ENCODE results near the gene C10orf62. TPM values are rescaled to one million over a fixed set of nuclear protein-coding genes. Genes with fewer than 3 reads are reported as not detected.

Gene C10orf62
- total RNA-seq, 1 experiment from 2014 or later: not detected

DNA sequence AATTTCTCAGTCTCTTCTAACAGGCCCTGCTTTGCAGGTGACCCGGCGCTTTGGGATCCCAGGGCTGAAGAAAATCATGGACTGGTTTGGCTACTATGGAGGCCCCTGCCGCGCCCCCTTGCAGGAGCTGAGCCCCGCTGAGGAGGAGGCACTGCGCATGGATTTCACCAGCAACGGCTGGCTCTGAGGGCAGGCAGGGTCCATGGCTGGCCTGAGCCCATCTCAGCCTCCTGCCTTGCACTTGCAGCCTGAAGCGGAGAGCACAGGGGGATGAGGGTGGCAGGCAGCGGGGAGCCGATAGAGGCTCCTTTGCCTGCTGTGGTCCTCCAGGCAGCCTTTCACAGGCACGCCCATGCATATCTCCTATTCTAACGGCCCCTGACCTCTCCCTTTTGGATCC, 22.0 kb downstream of the C10orf62 start:
- CTCF ChIA-PET: interaction anchor here (0.9 to 1.8 kb wide), 2 partner anchors 37 to 39 kb away, joined by 4 to 23 read pairs; partner anchors contain the start of gene ANKRD2
- intact Hi-C loops (cut with micrococcal nuclease; ENCODE audit: unreplicated experiment): no loop called here
- no peak overlapping the region for H3K4me3 ChIP-seq (ENCODE audit: low read depth in 2 of 2, low read length in 2 of 2)
- TF ChIP-seq POLR2AphosphoS5 (IDR thresholded peaks at IDR 0.05; ENCODE audit: low read depth, low read length): no peak
- TF ChIP-seq, protein P1, sequence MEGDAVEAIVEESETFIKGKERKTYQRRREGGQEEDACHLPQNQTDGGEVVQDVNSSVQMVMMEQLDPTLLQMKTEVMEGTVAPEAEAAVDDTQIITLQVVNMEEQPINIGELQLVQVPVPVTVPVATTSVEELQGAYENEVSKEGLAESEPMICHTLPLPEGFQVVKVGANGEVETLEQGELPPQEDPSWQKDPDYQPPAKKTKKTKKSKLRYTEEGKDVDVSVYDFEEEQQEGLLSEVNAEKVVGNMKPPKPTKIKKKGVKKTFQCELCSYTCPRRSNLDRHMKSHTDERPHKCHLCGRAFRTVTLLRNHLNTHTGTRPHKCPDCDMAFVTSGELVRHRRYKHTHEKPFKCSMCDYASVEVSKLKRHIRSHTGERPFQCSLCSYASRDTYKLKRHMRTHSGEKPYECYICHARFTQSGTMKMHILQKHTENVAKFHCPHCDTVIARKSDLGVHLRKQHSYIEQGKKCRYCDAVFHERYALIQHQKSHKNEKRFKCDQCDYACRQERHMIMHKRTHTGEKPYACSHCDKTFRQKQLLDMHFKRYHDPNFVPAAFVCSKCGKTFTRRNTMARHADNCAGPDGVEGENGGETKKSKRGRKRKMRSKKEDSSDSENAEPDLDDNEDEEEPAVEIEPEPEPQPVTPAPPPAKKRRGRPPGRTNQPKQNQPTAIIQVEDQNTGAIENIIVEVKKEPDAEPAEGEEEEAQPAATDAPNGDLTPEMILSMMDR (IDR thresholded peaks at IDR 0.05): no peak
- TF ChIP-seq, protein P2, sequence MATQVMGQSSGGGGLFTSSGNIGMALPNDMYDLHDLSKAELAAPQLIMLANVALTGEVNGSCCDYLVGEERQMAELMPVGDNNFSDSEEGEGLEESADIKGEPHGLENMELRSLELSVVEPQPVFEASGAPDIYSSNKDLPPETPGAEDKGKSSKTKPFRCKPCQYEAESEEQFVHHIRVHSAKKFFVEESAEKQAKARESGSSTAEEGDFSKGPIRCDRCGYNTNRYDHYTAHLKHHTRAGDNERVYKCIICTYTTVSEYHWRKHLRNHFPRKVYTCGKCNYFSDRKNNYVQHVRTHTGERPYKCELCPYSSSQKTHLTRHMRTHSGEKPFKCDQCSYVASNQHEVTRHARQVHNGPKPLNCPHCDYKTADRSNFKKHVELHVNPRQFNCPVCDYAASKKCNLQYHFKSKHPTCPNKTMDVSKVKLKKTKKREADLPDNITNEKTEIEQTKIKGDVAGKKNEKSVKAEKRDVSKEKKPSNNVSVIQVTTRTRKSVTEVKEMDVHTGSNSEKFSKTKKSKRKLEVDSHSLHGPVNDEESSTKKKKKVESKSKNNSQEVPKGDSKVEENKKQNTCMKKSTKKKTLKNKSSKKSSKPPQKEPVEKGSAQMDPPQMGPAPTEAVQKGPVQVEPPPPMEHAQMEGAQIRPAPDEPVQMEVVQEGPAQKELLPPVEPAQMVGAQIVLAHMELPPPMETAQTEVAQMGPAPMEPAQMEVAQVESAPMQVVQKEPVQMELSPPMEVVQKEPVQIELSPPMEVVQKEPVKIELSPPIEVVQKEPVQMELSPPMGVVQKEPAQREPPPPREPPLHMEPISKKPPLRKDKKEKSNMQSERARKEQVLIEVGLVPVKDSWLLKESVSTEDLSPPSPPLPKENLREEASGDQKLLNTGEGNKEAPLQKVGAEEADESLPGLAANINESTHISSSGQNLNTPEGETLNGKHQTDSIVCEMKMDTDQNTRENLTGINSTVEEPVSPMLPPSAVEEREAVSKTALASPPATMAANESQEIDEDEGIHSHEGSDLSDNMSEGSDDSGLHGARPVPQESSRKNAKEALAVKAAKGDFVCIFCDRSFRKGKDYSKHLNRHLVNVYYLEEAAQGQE (IDR thresholded peaks at IDR 0.05; ENCODE audit: insufficient read depth in 1 of 2, low read depth in 2 of 2, low read length in 1 of 2): no peak
- no peak for TF ChIP-seq TCF7L2 (IDR thresholded peaks at IDR 0.05; ENCODE audit: low read depth, low read length)
- no peak for TF ChIP-seq SIN3A (IDR thresholded peaks at IDR 0.05; ENCODE audit: borderline replicate concordance, insufficient read depth, low read depth, low read length)
- ATAC-seq (no peak), DNase-seq (ENCODE audit: low read depth, low spot score) (no peak)
- H3K36me3 ChIP-seq (ENCODE audit: control insufficient read depth, insufficient read depth, low read length): no peaks in the 10 kb centered on the region
- H3K4me1 ChIP-seq (ENCODE audit: control insufficient read depth, insufficient read depth, low read length): peaks cover 10% of the 10 kb centered on the region; the same call in 1 of the 2 replicates
- H3K9me3 ChIP-seq (ENCODE audit: control insufficient read depth, insufficient read depth, low read depth, low read length): no peaks in the 10 kb centered on the region
- no peaks in the 10 kb centered on the region for H3K27me3 ChIP-seq (ENCODE audit: control insufficient read depth, insufficient read depth, low read length)
- in situ Hi-C loops (cut with HindIII; ENCODE audit: low pct_unique_long_range_greater_than_20kb, low sequenced_read_pairs): no loop called here
- POLR2A ChIA-PET: no interaction called here
- H3K27ac ChIP-seq (ENCODE audit: low read length): peak overlapping the region; percentile 37; the same call in 1 of the 2 replicates
- BruUV-seq (replicated peaks): no TSS peak

- POLR2A ChIA-PET: no interaction called here
- CTCF ChIA-PET: interaction anchor here (0.9 to 1.8 kb wide), 4 partner anchors 17 to 148 kb away, joined by 4 to 23 read pairs (median 4); partner anchors contain the start of gene ANKRD2
- in situ Hi-C loops (cut with HindIII; ENCODE audit: low pct_unique_long_range_greater_than_20kb, low sequenced_read_pairs): no loop called here
- no peaks in the 10 kb centered on the region for H3K27me3 ChIP-seq (ENCODE audit: control insufficient read depth, insufficient read depth, low read length)
- no peak for TF ChIP-seq SIN3A (IDR thresholded peaks at IDR 0.05; ENCODE audit: borderline replicate concordance, insufficient read depth, low read depth, low read length)
- TF ChIP-seq, protein P2 (IDR thresholded peaks at IDR 0.05; ENCODE audit: insufficient read depth in 1 of 2, low read depth in 2 of 2, low read length in 1 of 2): no peak
- TF ChIP-seq TCF7L2 (IDR thresholded peaks at IDR 0.05; ENCODE audit: low read depth, low read length): no peak
- no peak for TF ChIP-seq POLR2AphosphoS5 (IDR thresholded peaks at IDR 0.05; ENCODE audit: low read depth, low read length)
- TF ChIP-seq, protein P1 (IDR thresholded peaks at IDR 0.05): no peak; the same call in 1 of the 2 replicates
- no peaks in the 10 kb centered on the region for H3K9me3 ChIP-seq (ENCODE audit: control insufficient read depth, insufficient read depth, low read depth, low read length)
- H3K4me3 ChIP-seq (ENCODE audit: low read depth in 2 of 2, low read length in 2 of 2): no peak overlapping the region
- intact Hi-C loops (cut with micrococcal nuclease; ENCODE audit: unreplicated experiment): loop anchor here (2.0 kb wide), 2 partner anchors 40 to 150 kb away; partner anchors contain the start of gene ANKRD2
- no peak overlapping the region for H3K27ac ChIP-seq (ENCODE audit: low read length)
- no peak for DNase-seq (ENCODE audit: low read depth, low spot score)
- ATAC-seq: peak; percentile 98
- H3K36me3 ChIP-seq (ENCODE audit: control insufficient read depth, insufficient read depth, low read length): no peaks in the 10 kb centered on the region
- no TSS peak for BruUV-seq (replicated peaks)
- peaks cover 10% of the 10 kb centered on the region; the same call in 1 of the 2 replicates for H3K4me1 ChIP-seq (ENCODE audit: control insufficient read depth, insufficient read depth, low read length)
Measured at GRCh38 chr10:97612386-97612785, 22.9 kb downstream of the C10orf62 start.
